Putamen (tissue), 1 donor: Measurements from ENCODE around the gene ISL2.

Experiments used
- DNase-seq: peaks from one replicate; pipeline ENCODE4 v3.0.0-alpha.2; 2016; ENCODE audit warnings: low spot score

The ISL2 gene

GRCh38 chr15:76342058-76342381, 5.4 kb downstream of the ISL2 start:
- no peak for DNase-seq

- DNase-seq = no peak
Observed at GRCh38 chr15:76342382-76343201, 6.0 kb downstream of the ISL2 start.

GRCh38 chr15:76343313-76343996, 6.9 kb downstream of the ISL2 start:
- DNase-seq = no peak

GRCh38 chr15:76344893-76345582, 8.5 kb downstream of the ISL2 start:
- no peak for DNase-seq

- no peak for DNase-seq
Observed at GRCh38 chr15:76345583-76345879, 9.0 kb downstream of the ISL2 start.

GRCh38 chr15:76345880-76346668, 9.5 kb downstream of the ISL2 start:
- DNase-seq = no peak

GRCh38 chr15:76346669-76347481, 10.3 kb downstream of the ISL2 start:
- DNase-seq = no peak

- DNase-seq = no peak
Observed at GRCh38 chr15:76347482-76348055, 11.0 kb downstream of the ISL2 start.

GRCh38 chr15:76349301-76350070, 12.9 kb downstream of the ISL2 start:
- no peak for DNase-seq

- no peak for DNase-seq
Observed at GRCh38 chr15:76353023-76353577, 16.5 kb downstream of the ISL2 start.

GRCh38 chr15:76353903-76354302, 17.3 kb downstream of the ISL2 start:
- DNase-seq = no peak

- no peak for DNase-seq
Observed at GRCh38 chr15:76354823-76355440, 18.4 kb downstream of the ISL2 start.

- DNase-seq = no peak
Observed at GRCh38 chr15:76358453-76358852, 21.9 kb downstream of the ISL2 start.

- DNase-seq = no peak
Observed at GRCh38 chr15:76359152-76359551, 22.6 kb downstream of the ISL2 start.

- DNase-seq = no peak
Observed at GRCh38 chr15:76360416-76360815, 23.8 kb downstream of the ISL2 start.

GRCh38 chr15:76363251-76363650, 26.7 kb downstream of the ISL2 start:
- DNase-seq = no peak

GRCh38 chr15:76366714-76367113, 30.1 kb downstream of the ISL2 start:
- DNase-seq = no peak

- DNase-seq = no peak
Observed at GRCh38 chr15:76368122-76368621, 31.6 kb downstream of the ISL2 start.

- no peak for DNase-seq
Observed at GRCh38 chr15:76376029-76376428, 39.5 kb downstream of the ISL2 start.
